Astrocyte of the spinal cord (primary cell): Measurements from ENCODE around the gene NUP153.

Source experiments
- DNase-seq: peaks from one replicate; pipeline ENCODE4 v3.0.0; 2011; ENCODE audit warnings: low read depth, low spot score
- H3K4me3 ChIP-seq: 2 replicates; pipeline ENCODE4 v1.5.1; 2011; ENCODE audit warnings: low read depth, mild to moderate bottlenecking, low read length, moderate library complexity
- in situ Hi-C: cut with HindIII; loops from 2 replicates; pipeline ENCODE4 v1.10.0; 2017; ENCODE audit warnings: low sequenced_read_pairs
- TF ChIP-seq, protein P1 (sequence below): IDR thresholded peaks from 2 replicates; pipeline ENCODE4 v1.5.1; 2012; ENCODE audit warnings: low read depth, mild to moderate bottlenecking, low read length, inconsistent platforms

NUP153 gene

DNA sequence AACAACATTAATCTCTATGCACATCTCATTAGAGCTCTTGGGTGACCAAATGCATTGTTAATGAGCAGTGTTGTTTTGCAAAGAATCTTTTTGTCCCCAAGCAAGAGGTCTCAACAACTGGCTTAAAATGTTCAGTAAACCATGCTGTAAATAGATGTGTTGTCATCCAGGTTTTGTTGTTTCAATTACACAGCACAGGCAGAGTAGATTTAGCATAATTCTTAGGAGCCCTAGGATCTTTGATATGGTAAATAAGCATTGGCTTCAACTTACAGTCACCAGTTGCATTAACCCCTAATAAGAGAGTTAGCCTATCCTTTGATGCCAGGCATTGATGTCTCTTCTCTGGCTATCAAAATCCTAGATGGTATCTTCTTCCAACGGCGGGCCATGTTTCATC is 23.3 kb downstream of the NUP153 start:
- no peak overlapping the region for H3K4me3 ChIP-seq
- TF ChIP-seq, protein P1, sequence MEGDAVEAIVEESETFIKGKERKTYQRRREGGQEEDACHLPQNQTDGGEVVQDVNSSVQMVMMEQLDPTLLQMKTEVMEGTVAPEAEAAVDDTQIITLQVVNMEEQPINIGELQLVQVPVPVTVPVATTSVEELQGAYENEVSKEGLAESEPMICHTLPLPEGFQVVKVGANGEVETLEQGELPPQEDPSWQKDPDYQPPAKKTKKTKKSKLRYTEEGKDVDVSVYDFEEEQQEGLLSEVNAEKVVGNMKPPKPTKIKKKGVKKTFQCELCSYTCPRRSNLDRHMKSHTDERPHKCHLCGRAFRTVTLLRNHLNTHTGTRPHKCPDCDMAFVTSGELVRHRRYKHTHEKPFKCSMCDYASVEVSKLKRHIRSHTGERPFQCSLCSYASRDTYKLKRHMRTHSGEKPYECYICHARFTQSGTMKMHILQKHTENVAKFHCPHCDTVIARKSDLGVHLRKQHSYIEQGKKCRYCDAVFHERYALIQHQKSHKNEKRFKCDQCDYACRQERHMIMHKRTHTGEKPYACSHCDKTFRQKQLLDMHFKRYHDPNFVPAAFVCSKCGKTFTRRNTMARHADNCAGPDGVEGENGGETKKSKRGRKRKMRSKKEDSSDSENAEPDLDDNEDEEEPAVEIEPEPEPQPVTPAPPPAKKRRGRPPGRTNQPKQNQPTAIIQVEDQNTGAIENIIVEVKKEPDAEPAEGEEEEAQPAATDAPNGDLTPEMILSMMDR, result no peak
- DNase-seq, result no peak
- in situ Hi-C loops, result no loop called here

DNA sequence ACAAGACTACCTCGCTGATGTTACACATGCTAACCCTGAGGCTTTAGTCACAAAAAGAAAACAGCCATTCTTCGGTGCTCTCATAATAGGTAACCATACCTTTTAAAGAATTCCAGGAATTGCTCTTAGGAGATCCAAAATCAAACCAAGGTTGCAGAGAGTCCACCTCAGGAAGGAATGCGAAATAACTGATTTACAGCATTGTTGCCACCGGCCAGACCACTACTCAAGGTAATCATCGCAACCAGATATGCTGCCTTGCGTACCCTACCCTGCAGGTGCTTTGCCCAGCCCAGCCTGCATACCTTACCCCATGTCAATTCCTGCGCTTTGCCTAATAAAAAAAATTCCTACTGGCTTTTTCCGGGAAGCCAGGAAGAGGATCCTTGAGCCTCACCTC is 27.0 kb downstream of the NUP153 start:
- TF ChIP-seq, protein P1, result no peak

DNA sequence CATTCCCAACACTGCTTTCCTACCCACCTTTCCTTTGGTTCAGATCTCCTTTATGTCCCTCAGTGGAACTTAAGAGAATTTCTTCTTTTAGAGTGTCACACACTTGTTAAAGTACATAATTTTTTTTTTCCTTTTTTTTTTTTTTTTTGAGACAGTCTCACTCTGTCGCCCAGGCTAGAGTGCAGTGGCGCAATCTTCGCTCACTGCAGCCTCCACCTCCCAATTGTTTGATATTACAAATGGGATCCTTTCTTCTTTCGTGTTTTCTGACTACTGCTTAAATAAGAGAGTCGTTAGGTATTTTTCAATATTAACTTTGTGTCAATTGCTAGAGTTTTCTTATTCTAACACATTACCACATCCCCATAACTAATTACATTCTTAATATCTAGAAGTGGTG is 29.1 kb downstream of the NUP153 start:
- H3K4me3 ChIP-seq, result no peak overlapping the region
- TF ChIP-seq, protein P1, result no peak
- in situ Hi-C loops, result no loop called here
- DNase-seq, result no peak

More for the DNA sequence above, 27.0 kb downstream of the NUP153 start:
- in situ Hi-C loops, result no loop called here
- no peak for DNase-seq
- no peak overlapping the region for H3K4me3 ChIP-seq

DNA sequence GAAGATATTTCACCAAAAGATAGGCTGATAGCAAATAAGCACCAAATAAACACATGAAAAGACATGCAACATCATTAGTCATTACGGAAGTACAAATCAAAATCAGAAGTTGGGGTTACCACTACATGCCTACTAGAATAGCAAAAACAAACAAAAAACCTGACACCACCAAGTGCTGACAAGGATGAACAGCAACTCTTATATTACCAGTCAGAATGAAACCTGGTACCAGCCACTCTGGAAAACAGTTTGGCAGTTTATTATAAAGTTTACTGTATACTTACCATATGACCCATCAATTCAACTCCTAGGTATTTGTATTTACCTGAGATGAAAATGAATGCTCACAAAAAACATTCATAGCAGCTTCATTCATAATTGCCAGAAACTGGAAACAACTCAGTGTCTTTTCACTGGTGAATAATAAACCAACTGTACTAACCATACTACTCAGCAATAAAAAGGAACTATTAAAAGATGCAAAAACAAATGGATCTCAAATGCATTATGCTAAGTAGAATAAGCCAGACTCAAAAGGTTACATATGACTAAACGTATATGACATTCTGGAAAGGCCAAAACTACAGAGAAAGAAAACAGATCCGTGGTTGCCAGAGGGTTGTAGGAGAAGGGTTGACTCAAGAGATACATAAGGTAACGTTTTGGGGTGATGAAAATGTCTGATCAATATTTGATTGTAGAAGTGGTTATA is 33.0 kb downstream of the NUP153 start:
- TF ChIP-seq, protein P1, result no peak
- no peak for DNase-seq
- H3K4me3 ChIP-seq, result no peak overlapping the region
- in situ Hi-C loops, result no loop called here

DNA sequence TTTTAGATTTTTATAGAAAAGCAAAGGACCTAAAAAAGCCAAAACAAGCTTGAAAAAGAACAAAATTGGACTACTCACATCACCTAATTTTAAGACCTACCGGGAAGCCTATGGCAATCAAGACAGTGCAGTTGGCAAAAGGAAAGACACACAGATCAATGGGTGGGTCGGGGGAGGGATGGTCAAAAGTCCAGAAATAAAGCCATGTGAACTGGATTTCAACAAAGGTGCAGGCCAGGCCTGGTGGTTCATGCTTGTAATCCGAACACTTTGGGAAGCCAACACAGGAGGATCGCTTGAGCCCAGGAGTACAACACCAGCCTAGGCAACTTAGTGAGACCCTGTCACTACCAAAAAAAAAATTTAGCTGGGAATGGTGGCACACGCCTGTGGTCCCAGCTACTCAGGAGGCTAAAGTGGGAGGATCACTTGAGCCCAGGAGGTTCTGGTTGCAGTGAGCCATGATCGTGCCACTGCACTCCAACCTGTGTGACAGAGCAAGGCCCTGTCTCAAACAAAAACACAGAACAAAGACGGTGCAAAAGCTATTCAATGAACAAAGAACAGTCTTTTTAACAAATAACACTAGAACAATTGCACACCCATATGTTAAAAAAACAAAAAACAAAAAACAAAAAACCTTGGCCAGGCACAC is 34.5 kb downstream of the NUP153 start:
- DNase-seq, result no peak
- TF ChIP-seq, protein P1, result no peak
- H3K4me3 ChIP-seq, result no peak overlapping the region
- in situ Hi-C loops, result no loop called here

DNA sequence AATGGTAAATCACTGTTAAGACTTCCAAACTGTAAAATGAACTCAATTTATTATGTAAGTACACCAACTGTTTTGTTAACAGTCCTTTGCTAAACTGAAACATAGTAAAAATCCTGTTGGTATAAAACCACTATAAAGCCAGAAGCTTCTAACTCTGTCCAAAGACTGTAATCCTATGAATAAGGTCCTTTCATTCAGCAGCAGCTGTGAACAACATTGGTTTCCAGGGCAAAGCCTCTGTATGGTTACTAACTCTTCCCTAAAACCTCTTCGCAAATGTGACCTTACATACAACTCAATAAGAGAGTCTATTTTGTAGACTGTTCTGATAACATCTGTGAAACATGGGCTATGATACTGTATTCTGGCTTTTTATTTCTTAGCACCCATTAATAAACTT is 40.1 kb downstream of the NUP153 start:
- no peak for DNase-seq
- H3K4me3 ChIP-seq, result no peak overlapping the region
- in situ Hi-C loops, result no loop called here
- TF ChIP-seq, protein P1, result no peak
